ENCODE results near the gene TTC21B. TPM values are rescaled to one million over a fixed set of nuclear protein-coding genes. Genes with fewer than 3 reads are reported as not detected.

TTC21B gene
- total and polyA plus RNA-seq, 9 of the 15 experiments (the other 6 are each of a cell fraction or from before 2014, with no cell fraction given): 5.2 to 34.9 (median 18.5) TPM

DNA sequence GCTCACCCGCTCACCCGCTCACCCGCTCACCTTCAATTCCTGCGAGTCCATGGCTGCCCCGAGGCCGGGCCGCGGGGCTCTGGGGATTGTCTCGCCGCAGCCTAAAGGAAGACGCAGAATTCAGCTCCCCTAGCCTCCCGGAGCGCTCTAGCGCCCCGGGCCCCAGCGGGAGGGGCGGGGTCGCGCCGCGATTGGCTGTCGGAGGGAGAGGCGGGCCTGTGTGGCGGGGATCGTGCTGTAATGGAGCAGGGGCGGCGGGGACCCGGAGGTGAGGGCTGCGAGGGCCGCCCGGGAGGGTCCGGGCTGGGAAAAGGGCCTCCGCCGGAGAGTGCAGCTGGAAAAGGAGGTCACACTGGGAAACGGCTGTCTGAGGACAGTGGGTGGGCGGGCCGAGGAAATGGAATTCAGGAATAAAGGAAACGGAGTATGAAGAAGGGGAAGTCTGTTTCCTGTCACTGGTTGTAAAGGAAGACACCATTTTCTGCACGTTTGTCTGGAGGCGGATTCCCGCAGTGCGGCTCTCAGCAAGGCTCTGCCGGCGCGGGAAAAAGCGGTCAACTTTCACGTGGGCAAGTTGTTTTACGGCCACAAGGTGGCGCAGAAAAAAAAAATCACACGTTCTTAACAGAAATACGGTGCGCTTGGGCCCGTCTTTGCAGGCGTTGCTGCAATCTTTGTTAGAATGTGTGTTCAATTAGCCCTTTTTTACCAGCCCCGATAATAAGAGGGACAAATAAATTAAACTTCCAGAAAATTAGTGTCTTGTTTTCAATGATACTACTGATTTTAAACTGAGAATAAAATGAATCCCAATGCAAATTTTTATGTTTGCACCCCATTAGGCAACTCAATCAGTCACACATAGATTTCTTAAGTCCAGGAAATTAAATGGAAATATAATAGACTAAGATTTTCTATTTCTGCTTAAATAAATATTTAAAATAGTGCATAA is at the start of gene TTC21B (continued):
- TF ChIP-seq, protein P1, sequence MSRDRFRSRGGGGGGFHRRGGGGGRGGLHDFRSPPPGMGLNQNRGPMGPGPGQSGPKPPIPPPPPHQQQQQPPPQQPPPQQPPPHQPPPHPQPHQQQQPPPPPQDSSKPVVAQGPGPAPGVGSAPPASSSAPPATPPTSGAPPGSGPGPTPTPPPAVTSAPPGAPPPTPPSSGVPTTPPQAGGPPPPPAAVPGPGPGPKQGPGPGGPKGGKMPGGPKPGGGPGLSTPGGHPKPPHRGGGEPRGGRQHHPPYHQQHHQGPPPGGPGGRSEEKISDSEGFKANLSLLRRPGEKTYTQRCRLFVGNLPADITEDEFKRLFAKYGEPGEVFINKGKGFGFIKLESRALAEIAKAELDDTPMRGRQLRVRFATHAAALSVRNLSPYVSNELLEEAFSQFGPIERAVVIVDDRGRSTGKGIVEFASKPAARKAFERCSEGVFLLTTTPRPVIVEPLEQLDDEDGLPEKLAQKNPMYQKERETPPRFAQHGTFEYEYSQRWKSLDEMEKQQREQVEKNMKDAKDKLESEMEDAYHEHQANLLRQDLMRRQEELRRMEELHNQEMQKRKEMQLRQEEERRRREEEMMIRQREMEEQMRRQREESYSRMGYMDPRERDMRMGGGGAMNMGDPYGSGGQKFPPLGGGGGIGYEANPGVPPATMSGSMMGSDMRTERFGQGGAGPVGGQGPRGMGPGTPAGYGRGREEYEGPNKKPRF (IDR thresholded peaks at IDR 0.05; ENCODE audit: low read depth, low read length): no peak
- TF ChIP-seq ZNF24 (IDR thresholded peaks at IDR 0.05) (peak; percentile 60; the same call in 1 of the 2 replicates), HDAC3 (IDR thresholded peaks at IDR 0.05; ENCODE audit: borderline replicate concordance, partially characterized antibody) (peak; percentile 20), CEBPB (tag; IDR thresholded peaks at IDR 0.05) (peak; percentile 60), ARID2 (IDR thresholded peaks at IDR 0.05) (no peak), BRD9 (IDR thresholded peaks at IDR 0.05; ENCODE audit: low read depth, partially characterized antibody) (no peak), ARID1B (IDR thresholded peaks at IDR 0.05) (peak; percentile 66), TRIM28 (IDR thresholded peaks at IDR 0.05) (peak; percentile 68; the same call in 1 of the 2 replicates), PCBP2 (IDR thresholded peaks at IDR 0.05; ENCODE audit: low read depth, low read length, poor library complexity, severe bottlenecking) (no peak)
- TF ChIP-seq, protein P2, sequence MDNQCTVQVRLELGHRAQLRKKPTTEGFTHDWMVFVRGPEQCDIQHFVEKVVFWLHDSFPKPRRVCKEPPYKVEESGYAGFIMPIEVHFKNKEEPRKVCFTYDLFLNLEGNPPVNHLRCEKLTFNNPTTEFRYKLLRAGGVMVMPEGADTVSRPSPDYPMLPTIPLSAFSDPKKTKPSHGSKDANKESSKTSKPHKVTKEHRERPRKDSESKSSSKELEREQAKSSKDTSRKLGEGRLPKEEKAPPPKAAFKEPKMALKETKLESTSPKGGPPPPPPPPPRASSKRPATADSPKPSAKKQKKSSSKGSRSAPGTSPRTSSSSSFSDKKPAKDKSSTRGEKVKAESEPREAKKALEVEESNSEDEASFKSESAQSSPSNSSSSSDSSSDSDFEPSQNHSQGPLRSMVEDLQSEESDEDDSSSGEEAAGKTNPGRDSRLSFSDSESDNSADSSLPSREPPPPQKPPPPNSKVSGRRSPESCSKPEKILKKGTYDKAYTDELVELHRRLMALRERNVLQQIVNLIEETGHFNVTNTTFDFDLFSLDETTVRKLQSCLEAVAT (IDR thresholded peaks at IDR 0.05): peak; percentile 64 to 67; a peak in 3 of 4 replicates
- TF ChIP-seq, protein P3, sequence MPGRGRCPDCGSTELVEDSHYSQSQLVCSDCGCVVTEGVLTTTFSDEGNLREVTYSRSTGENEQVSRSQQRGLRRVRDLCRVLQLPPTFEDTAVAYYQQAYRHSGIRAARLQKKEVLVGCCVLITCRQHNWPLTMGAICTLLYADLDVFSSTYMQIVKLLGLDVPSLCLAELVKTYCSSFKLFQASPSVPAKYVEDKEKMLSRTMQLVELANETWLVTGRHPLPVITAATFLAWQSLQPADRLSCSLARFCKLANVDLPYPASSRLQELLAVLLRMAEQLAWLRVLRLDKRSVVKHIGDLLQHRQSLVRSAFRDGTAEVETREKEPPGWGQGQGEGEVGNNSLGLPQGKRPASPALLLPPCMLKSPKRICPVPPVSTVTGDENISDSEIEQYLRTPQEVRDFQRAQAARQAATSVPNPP (IDR thresholded peaks at IDR 0.05; ENCODE audit: borderline replicate concordance, insufficient read depth, insufficient read length): no peak
- TF ChIP-seq, protein P4, sequence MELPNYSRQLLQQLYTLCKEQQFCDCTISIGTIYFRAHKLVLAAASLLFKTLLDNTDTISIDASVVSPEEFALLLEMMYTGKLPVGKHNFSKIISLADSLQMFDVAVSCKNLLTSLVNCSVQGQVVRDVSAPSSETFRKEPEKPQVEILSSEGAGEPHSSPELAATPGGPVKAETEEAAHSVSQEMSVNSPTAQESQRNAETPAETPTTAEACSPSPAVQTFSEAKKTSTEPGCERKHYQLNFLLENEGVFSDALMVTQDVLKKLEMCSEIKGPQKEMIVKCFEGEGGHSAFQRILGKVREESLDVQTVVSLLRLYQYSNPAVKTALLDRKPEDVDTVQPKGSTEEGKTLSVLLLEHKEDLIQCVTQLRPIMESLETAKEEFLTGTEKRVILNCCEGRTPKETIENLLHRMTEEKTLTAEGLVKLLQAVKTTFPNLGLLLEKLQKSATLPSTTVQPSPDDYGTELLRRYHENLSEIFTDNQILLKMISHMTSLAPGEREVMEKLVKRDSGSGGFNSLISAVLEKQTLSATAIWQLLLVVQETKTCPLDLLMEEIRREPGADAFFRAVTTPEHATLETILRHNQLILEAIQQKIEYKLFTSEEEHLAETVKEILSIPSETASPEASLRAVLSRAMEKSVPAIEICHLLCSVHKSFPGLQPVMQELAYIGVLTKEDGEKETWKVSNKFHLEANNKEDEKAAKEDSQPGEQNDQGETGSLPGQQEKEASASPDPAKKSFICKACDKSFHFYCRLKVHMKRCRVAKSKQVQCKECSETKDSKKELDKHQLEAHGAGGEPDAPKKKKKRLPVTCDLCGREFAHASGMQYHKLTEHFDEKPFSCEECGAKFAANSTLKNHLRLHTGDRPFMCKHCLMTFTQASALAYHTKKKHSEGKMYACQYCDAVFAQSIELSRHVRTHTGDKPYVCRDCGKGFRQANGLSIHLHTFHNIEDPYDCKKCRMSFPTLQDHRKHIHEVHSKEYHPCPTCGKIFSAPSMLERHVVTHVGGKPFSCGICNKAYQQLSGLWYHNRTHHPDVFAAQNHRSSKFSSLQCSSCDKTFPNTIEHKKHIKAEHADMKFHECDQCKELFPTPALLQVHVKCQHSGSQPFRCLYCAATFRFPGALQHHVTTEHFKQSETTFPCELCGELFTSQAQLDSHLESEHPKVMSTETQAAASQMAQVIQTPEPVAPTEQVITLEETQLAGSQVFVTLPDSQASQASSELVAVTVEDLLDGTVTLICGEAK (IDR thresholded peaks at IDR 0.05): peak; percentile 59
- TF ChIP-seq, protein P4 (CRISPR knock-in tag; IDR thresholded peaks at IDR 0.05): no peak; the same call in none of the 2 replicates

Data from K562 (cell line).